ENCODE data around the gene JAKMIP1. TPM values are rescaled to one million over a fixed set of nuclear protein-coding genes. Genes with fewer than 3 reads are reported as not detected.

JAKMIP1 gene
- total RNA-seq, 4 donors from 2014 or later: 0.67 to 1.3 (median 1.1) TPM

GRCh38 chr4:5988086-5988845 lies 212.1 kb downstream of the JAKMIP1 start:
- Histone ChIP-seq H3K4me3 (no peak overlapping the region), H3K27ac (no peak overlapping the region), H3K9me3 (peaks cover 0 to 11% (median 0%) of the 10 kb centered on the region in 3 donors), H3K36me3 (no peaks in the 10 kb centered on the region), H3K27me3 (peaks cover 0 to 49% (median 0%) of the 10 kb centered on the region in 4 donors), H3K4me1 (no peaks in the 10 kb centered on the region)
- no peak for DNase-seq
- no peak for TF ChIP-seq POLR2A (IDR thresholded peaks at IDR 0.05)
- TF ChIP-seq CTCF (IDR thresholded peaks at IDR 0.05): no peak
- intact Hi-C loops (cut with DNase I): no loop called here
- 64 to 71% methylated on average over 10 to 12 of the region's 14 CpGs for WGBS, 2 donors

- TF ChIP-seq POLR2A (IDR thresholded peaks at IDR 0.05): no peak
- no peak for TF ChIP-seq CTCF (IDR thresholded peaks at IDR 0.05)
- Histone ChIP-seq H3K4me3 (no peak overlapping the region), H3K27ac (no peak overlapping the region), H3K4me1 (no peaks in the 10 kb centered on the region), H3K27me3 (peaks cover 0 to 42% (median 0%) of the 10 kb centered on the region in 4 donors), H3K9me3 (peaks cover 0 to 11% (median 0%) of the 10 kb centered on the region in 3 donors), H3K36me3 (no peaks in the 10 kb centered on the region)
- intact Hi-C loops (cut with DNase I): no loop called here
- DNase-seq: no peak
Measured at GRCh38 chr4:5984843-5985242, 215.5 kb downstream of the JAKMIP1 start.

- Histone ChIP-seq H3K4me1 (no peaks in the 10 kb centered on the region), H3K27ac (no peak overlapping the region), H3K9me3 (peaks cover 0 to 11% (median 0%) of the 10 kb centered on the region in 3 donors), H3K4me3 (no peak overlapping the region), H3K27me3 (peaks cover 0 to 42% (median 0%) of the 10 kb centered on the region in 4 donors), H3K36me3 (no peaks in the 10 kb centered on the region)
- DNase-seq: no peak
- TF ChIP-seq CTCF (IDR thresholded peaks at IDR 0.05) (no peak), POLR2A (IDR thresholded peaks at IDR 0.05) (no peak)
- intact Hi-C loops (cut with DNase I): no loop called here
- 70 to 71% methylated on average over 6 of the region's 9 CpGs for WGBS, 2 donors
Measured at GRCh38 chr4:5982156-5982973, 218.0 kb downstream of the JAKMIP1 start.

- WGBS, 2 donors: 17 to 40% methylated on average over 3 of the region's 3 CpGs
- Histone ChIP-seq H3K4me3 (no peak overlapping the region), H3K4me1 (no peaks in the 10 kb centered on the region), H3K36me3 (no peaks in the 10 kb centered on the region), H3K27me3 (peaks cover 0 to 57% (median 0%) of the 10 kb centered on the region in 4 donors), H3K9me3 (peaks cover 0 to 11% (median 0%) of the 10 kb centered on the region in 3 donors), H3K27ac (no peak overlapping the region)
- no peak for TF ChIP-seq POLR2A (IDR thresholded peaks at IDR 0.05)
- no peak for TF ChIP-seq CTCF (IDR thresholded peaks at IDR 0.05)
- intact Hi-C loops (cut with DNase I): no loop called here
- no peak for DNase-seq
Measured at GRCh38 chr4:5980436-5981155, 219.8 kb downstream of the JAKMIP1 start.

Measured in esophagus squamous epithelium (tissue), 5 donors.